ENCODE data around the gene ZDHHC14. TPM values are rescaled to one million over a fixed set of nuclear protein-coding genes. Genes with fewer than 3 reads are reported as not detected.

The ZDHHC14 gene
- total and polyA plus RNA-seq, 2 experiments from 2014 or later, result 3.0 to 7.4 TPM

GRCh38 chr6:157430834-157431233, 49.8 kb downstream of the ZDHHC14 start:
- peaks cover 8% of the 10 kb centered on the region for H3K27me3 Mint-ChIP-seq (ENCODE audit: insufficient read depth, low read depth, poor library complexity)
- Histone ChIP-seq H3K4me1 (ENCODE audit: insufficient read depth) (peaks cover 21% of the 10 kb centered on the region), H3K27me3 (ENCODE audit: insufficient read depth) (no peaks in the 10 kb centered on the region), H3K4me2 (no peak overlapping the region), H3K36me3 (ENCODE audit: insufficient read depth) (no peaks in the 10 kb centered on the region), H3K79me2 (replicated peaks; ENCODE audit: insufficient read depth) (no peaks in the 10 kb centered on the region), H2AFZ (no peak overlapping the region), H3K9me2 (ENCODE audit: insufficient read depth) (no peaks in the 10 kb centered on the region), H4K20me1 (replicated peaks; ENCODE audit: insufficient read depth) (no peaks in the 10 kb centered on the region), H3K27ac (ENCODE audit: low read depth) (no peak overlapping the region), H3F3A (replicated peaks; ENCODE audit: low read depth) (no peaks in the 10 kb centered on the region), H3K4me3 (no peak overlapping the region)
- no peaks in the 10 kb centered on the region for H3K36me3 Mint-ChIP-seq (ENCODE audit: low read depth)
- no peaks in the 10 kb centered on the region for H3K9me3 Mint-ChIP-seq
- DNase-seq (ENCODE audit: low spot score) (no peak), ATAC-seq (no peak)
- TF ChIP-seq ZNF462 (CRISPR knock-in tag; IDR thresholded peaks at IDR 0.05) (no peak), REST (IDR thresholded peaks at IDR 0.05; ENCODE audit: unreplicated experiment) (no peak), CTCF (conservative IDR thresholded peaks at IDR 0.05; ENCODE audit: low read depth in 2 of 2) (no peak), EZH2 (IDR thresholded peaks at IDR 0.05; ENCODE audit: low read depth, unreplicated experiment) (no peak), STAT1 (IDR thresholded peaks at IDR 0.05; ENCODE audit: unreplicated experiment) (no peak), ZNF114 (CRISPR knock-in tag; IDR thresholded peaks at IDR 0.05) (no peak), CREB1 (CRISPR knock-in tag; IDR thresholded peaks at IDR 0.05; ENCODE audit: low read depth) (no peak), ZNF331 (CRISPR knock-in tag; IDR thresholded peaks at IDR 0.05; ENCODE audit: low read depth) (no peak), EZH2phosphoT487 (IDR thresholded peaks at IDR 0.05; ENCODE audit: unreplicated experiment) (no peak), JUNB (IDR thresholded peaks at IDR 0.05; ENCODE audit: unreplicated experiment) (no peak), ETS1 (IDR thresholded peaks at IDR 0.05) (no peak), POLR2AphosphoS5 (IDR thresholded peaks at IDR 0.05; ENCODE audit: low read depth) (no peak), NANOG (IDR thresholded peaks at IDR 0.05; ENCODE audit: borderline replicate concordance) (no peak)
- H3K4me3 Mint-ChIP-seq, result no peak overlapping the region
- no peak overlapping the region for H3K27ac Mint-ChIP-seq
- H3K4me1 Mint-ChIP-seq, result peaks cover 48% of the 10 kb centered on the region
